GM13977 (cell line): Measurements from ENCODE around the gene STARD9.

Source experiments
- DNase-seq: peaks from one replicate; pipeline ENCODE4 v3.0.0; 2012; ENCODE audit warnings: low spot score
- in situ Hi-C: fragments of 300-500 bp; cut with MboI; formaldehyde crosslinking; loops from one replicate; pipeline ENCODE4 v1.12.0; 2022; ENCODE audit warnings: low sequenced_read_pairs, low pct_unique_long_range_greater_than_20kb, mixed read lengths, inconsistent platforms; ENCODE audit not compliant: unreplicated experiment
- TF ChIP-seq, protein P1 (sequence below): IDR thresholded peaks from 2 replicates; pipeline ENCODE4 v1.5.1; 2012; ENCODE audit warnings: mild to moderate bottlenecking, control low read depth; ENCODE audit not compliant: insufficient read depth; ENCODE audit errors: extremely low read depth, missing control alignments

The STARD9 gene

DNA sequence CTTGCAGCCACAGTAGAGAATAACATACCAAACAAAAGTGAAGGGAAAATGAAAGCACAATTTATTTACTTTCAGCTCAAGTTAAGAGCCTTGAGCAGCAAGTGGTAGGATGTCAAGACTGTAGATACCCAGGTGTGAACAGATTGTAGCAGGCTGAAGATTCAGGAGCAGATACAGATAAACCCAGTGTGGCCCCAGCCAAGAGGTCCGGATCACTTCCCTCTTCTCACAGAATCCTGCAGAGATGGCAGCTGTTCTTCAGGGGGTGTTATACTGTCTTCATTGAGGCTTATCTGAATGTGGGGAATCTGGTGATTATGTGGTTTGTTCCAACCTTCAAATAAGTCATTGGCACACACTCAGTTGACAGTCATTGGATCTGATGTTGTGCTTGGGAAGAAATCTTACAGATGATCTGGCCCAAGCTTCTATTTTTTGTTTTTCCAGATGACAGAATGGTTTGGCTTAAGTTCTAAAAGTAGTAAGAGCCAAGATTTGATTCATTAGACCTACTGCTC, 2.2 kb downstream of the STARD9 start:
- peak; percentile 36 for DNase-seq
- TF ChIP-seq, protein P1, sequence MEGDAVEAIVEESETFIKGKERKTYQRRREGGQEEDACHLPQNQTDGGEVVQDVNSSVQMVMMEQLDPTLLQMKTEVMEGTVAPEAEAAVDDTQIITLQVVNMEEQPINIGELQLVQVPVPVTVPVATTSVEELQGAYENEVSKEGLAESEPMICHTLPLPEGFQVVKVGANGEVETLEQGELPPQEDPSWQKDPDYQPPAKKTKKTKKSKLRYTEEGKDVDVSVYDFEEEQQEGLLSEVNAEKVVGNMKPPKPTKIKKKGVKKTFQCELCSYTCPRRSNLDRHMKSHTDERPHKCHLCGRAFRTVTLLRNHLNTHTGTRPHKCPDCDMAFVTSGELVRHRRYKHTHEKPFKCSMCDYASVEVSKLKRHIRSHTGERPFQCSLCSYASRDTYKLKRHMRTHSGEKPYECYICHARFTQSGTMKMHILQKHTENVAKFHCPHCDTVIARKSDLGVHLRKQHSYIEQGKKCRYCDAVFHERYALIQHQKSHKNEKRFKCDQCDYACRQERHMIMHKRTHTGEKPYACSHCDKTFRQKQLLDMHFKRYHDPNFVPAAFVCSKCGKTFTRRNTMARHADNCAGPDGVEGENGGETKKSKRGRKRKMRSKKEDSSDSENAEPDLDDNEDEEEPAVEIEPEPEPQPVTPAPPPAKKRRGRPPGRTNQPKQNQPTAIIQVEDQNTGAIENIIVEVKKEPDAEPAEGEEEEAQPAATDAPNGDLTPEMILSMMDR = no peak
- in situ Hi-C loops = no loop called here

DNA sequence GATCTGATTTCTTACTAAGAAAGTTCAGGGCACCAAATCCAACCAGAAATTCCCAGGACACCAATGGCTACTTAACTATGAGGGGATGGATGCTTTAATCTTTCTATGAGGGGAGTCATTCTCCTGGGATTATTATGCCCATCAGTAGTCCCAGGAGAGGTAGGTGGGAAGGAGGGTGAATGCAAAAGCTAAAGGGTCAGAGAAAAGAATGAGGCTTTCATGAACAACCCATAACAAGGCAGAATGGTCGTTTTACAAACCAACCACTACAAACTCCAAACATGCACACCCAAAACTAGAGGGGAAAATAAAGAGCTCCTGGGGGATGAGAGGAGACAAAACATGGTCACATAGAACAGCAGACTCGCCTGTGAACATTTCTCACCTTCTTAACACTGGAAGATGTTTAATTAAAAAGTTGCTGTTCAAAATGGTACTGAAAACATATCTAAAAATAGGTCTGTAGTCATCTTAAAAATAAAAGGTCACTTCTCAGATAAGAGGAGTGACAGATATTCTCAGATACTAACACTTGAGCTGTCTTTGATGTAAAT, 3.7 kb downstream of the STARD9 start:
- TF ChIP-seq, protein P1 = no peak
- in situ Hi-C loops = no loop called here
- DNase-seq = no peak

DNA sequence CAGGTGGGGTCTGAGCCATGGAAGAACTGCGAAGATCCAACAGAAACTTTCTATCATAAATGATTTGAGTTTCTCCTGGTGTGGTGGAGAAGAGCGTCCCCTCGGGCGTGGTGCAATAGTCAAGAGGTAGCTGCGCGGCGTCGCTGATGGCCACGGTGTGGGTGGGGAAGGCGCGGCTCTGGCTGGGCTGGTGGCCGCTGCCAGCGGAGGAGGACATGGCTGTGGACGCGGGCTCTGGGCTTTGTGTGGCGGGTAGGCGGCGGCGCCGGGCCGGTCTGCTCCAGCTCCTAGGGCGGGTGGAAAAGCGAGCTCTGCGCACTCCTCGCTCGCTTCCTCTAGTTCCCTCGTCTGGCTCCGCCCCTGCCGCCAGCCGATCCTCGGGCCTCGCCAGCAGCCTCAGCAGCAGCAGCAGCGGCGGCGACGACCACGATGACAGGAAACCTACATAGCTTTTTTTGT, 5.9 kb downstream of the STARD9 start:
- peak; percentile 72 for DNase-seq
- TF ChIP-seq, protein P1 = peak; percentile 16
- in situ Hi-C loops = no loop called here

DNA sequence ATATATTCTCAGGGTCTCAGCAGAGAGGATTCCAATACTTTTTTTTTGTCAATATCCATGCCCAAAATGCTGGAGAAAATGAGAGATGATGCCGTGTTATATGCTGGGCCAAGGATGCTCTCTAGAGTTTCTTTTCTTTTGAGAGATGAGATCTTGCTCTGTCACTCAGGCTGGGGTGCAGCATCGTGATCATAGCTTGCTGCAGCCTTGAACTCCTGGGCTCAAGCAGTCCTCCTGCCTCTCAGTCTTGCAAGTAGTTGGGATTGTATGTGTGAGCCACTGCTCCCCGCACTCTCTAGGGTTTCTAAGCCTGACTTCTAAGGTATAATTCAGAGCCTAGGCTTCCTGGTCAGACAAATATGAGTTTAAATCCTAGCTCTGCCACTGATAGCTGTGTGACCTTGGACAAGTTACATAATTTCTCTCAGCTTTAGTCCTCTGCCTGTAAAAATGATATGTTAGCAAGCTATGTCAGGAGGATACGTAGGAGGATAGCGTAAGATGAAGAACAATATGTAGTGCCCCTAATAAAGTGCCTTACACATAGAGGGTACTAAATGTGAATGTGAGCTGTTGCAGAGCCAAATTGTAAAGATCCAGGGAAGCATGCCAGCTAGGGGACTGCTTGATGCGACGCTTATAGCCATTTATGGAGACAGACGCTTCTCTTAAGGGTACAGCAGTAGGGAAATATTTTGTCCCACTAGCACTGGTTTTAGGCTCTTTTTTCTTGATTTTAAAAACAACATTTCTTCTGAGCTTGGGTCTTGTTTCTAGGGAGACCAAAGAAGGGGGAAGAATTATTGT, 7.4 kb downstream of the STARD9 start:
- TF ChIP-seq, protein P1 = no peak
- DNase-seq = no peak
- in situ Hi-C loops = no loop called here

DNA sequence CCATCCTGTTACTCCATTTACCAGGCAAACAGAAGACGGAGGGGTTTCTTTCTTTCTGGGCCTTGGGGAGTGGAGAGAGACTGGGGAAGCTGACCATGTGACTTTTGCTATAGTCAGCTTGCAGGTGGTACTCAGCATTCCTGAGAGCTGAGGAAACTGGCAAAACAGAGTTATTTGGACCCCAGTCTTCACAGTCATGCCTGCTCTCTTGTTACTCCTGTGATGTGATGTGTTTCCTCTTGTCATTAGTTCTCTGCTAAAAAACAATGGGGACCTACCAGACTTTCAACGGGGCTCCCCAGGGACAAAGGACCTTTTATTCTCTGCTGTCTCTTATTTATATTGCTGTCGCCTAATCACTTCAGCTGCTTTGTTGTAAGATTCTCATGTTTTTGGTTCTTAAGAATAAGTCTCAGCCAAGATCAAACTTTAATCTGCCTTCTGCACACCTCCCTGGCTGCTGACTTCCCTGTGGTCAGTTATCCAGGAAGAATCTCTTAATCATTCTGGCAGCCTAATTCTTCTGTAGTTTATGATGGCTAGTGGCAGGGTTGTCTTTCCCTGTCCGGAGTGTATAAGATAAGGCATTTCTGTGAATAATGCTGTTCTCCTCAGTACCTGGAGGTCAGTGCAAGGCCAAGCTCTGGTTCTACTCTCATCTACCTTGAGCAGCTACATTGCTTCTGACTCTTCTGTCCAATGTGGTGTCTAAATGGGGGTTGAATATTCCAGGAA, 8.8 kb downstream of the STARD9 start:
- in situ Hi-C loops = no loop called here
- DNase-seq = no peak
- TF ChIP-seq, protein P1 = no peak

- DNase-seq = no peak
- in situ Hi-C loops = no loop called here
- TF ChIP-seq, protein P1 = no peak
Measured at GRCh38 chr15:42590619-42591237, 15.3 kb downstream of the STARD9 start.
